ENCODE measurements around the gene FGD1. TPM values are rescaled to one million over a fixed set of nuclear protein-coding genes. Genes with fewer than 3 reads are reported as not detected.
A peak's percentile ranks its signal among the peaks of the same experiment; 100 is the strongest.

Gene FGD1
- total and polyA plus RNA-seq, 2 of the 13 experiments (the other 11 are each of a cell fraction or from before 2014, with no cell fraction given): 0.36 to 0.62 TPM

- TF ChIP-seq AGO1 (IDR thresholded peaks at IDR 0.05; ENCODE audit: low read depth, low read length, poor library complexity, severe bottlenecking) (no peak), ADNP (CRISPR knock-in tag; IDR thresholded peaks at IDR 0.05) (no peak), ZBTB7A (CRISPR knock-in tag; IDR thresholded peaks at IDR 0.05) (no peak), NCOA5 (CRISPR knock-in tag; IDR thresholded peaks at IDR 0.05) (no peak), ZFP91 (CRISPR knock-in tag; IDR thresholded peaks at IDR 0.05; ENCODE audit: borderline replicate concordance) (peak; percentile 61; the same call in 1 of the 2 replicates), ZNF589 (CRISPR knock-in tag; conservative IDR thresholded peaks at IDR 0.05) (no peak), ZNF563 (CRISPR knock-in tag; IDR thresholded peaks at IDR 0.05) (no peak), TAF15 (IDR thresholded peaks at IDR 0.05; ENCODE audit: low read depth, low read length, poor library complexity, severe bottlenecking) (no peak), DDIT3 (CRISPR knock-in tag; IDR thresholded peaks at IDR 0.05) (no peak), FOXP1 (IDR thresholded peaks at IDR 0.05) (no peak), FOXP1 (CRISPR knock-in tag; IDR thresholded peaks at IDR 0.05) (0 out of 2 replicates have a peak, but pooled peaks have one; percentile 15), PHB2 (IDR thresholded peaks at IDR 0.05; ENCODE audit: partially characterized antibody) (no peak), ZNF773 (CRISPR knock-in tag; IDR thresholded peaks at IDR 0.05; ENCODE audit: borderline replicate concordance) (no peak), SSRP1 (CRISPR knock-in tag; IDR thresholded peaks at IDR 0.05) (no peak), SP4 (CRISPR knock-in tag; IDR thresholded peaks at IDR 0.05) (peak; percentile 31; the same call in 1 of the 2 replicates), NFE2L1 (CRISPR knock-in tag; IDR thresholded peaks at IDR 0.05; ENCODE audit: borderline replicate concordance) (no peak), POGK (CRISPR knock-in tag; conservative IDR thresholded peaks at IDR 0.05) (no peak), CREM (IDR thresholded peaks at IDR 0.05) (peak; percentile 42; the same call in 1 of the 2 replicates), CREM (CRISPR knock-in tag; IDR thresholded peaks at IDR 0.05) (no peak), RBM39 (IDR thresholded peaks at IDR 0.05; ENCODE audit: low read depth, low read length, poor library complexity, severe bottlenecking) (no peak)
- TF ChIP-seq, protein P1, sequence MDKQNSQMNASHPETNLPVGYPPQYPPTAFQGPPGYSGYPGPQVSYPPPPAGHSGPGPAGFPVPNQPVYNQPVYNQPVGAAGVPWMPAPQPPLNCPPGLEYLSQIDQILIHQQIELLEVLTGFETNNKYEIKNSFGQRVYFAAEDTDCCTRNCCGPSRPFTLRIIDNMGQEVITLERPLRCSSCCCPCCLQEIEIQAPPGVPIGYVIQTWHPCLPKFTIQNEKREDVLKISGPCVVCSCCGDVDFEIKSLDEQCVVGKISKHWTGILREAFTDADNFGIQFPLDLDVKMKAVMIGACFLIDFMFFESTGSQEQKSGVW (CRISPR knock-in tag; IDR thresholded peaks at IDR 0.05; ENCODE audit: borderline replicate concordance): no peak
- TF ChIP-seq, protein P2, sequence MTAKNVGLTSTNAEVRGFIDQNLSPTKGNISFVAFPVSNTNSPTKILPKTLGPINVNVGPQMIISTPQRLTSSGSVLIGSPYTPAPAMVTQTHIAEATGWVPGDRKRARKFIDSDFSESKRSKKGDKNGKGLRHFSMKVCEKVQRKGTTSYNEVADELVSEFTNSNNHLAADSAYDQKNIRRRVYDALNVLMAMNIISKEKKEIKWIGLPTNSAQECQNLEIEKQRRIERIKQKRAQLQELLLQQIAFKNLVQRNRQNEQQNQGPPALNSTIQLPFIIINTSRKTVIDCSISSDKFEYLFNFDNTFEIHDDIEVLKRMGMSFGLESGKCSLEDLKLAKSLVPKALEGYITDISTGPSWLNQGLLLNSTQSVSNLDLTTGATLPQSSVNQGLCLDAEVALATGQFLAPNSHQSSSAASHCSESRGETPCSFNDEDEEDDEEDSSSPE (CRISPR knock-in tag; IDR thresholded peaks at IDR 0.05): peak; percentile 59; the same call in 1 of the 2 replicates
Observed at GRCh38 chrX:54439960-54440871, 55.8 kb downstream of the FGD1 start, which contains the start of gene TSR2 (continued).

All from HepG2 (cell line).